Measurements from ENCODE around the gene ALOX15. TPM values are rescaled to one million over a fixed set of nuclear protein-coding genes. Genes with fewer than 3 reads are reported as not detected.
A peak's percentile ranks its signal among the peaks of the same experiment; 100 is the strongest.
"Not testable (repeated sequence)": the region's sequence is repeated elsewhere in the genome, so short reads cannot be mapped to it uniquely, and the experiment has no call there.

Gene ALOX15
- total RNA-seq, 4 donors from 2014 or later: 0.12 TPM; not detected in 3

- peaks cover 49% of the 10 kb centered on the region for H3K27me3 ChIP-seq
- no peak for ATAC-seq
- H3K4me3 ChIP-seq: no peak overlapping the region
- no peaks in the 10 kb centered on the region for H3K9me3 ChIP-seq
- no peak overlapping the region for H3K27ac ChIP-seq
- H3K4me1 ChIP-seq: no peaks in the 10 kb centered on the region
- WGBS, 2 donors (ENCODE audit: low coverage in 1 of 2): 50 to 52% methylated on average over 4 to 5 of the region's 7 CpGs
- TF ChIP-seq POLR2AphosphoS5 (IDR thresholded peaks at IDR 0.05): no peak
- TF ChIP-seq, protein P1, sequence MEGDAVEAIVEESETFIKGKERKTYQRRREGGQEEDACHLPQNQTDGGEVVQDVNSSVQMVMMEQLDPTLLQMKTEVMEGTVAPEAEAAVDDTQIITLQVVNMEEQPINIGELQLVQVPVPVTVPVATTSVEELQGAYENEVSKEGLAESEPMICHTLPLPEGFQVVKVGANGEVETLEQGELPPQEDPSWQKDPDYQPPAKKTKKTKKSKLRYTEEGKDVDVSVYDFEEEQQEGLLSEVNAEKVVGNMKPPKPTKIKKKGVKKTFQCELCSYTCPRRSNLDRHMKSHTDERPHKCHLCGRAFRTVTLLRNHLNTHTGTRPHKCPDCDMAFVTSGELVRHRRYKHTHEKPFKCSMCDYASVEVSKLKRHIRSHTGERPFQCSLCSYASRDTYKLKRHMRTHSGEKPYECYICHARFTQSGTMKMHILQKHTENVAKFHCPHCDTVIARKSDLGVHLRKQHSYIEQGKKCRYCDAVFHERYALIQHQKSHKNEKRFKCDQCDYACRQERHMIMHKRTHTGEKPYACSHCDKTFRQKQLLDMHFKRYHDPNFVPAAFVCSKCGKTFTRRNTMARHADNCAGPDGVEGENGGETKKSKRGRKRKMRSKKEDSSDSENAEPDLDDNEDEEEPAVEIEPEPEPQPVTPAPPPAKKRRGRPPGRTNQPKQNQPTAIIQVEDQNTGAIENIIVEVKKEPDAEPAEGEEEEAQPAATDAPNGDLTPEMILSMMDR (IDR thresholded peaks at IDR 0.05): no peak
- no peak for TF ChIP-seq POLR2A (IDR thresholded peaks at IDR 0.05)
- no peak for TF ChIP-seq EP300 (IDR thresholded peaks at IDR 0.05)
- H3K36me3 ChIP-seq: no peaks in the 10 kb centered on the region
Measured at GRCh38 chr17:4632581-4632920, 8.9 kb downstream of the ALOX15 start.

GRCh38 chr17:4631836-4632580, 9.5 kb downstream of the ALOX15 start:
- H3K4me3 ChIP-seq: no peak overlapping the region
- H3K4me1 ChIP-seq: no peaks in the 10 kb centered on the region
- no peak for ATAC-seq
- no peaks in the 10 kb centered on the region for H3K36me3 ChIP-seq
- WGBS, 2 donors (ENCODE audit: low coverage in 1 of 2): 59 to 62% methylated on average over 7 to 14 of the region's 21 CpGs
- peaks cover 43% of the 10 kb centered on the region for H3K27me3 ChIP-seq
- H3K27ac ChIP-seq: no peak overlapping the region
- TF ChIP-seq EP300 (IDR thresholded peaks at IDR 0.05) (no peak), POLR2AphosphoS5 (IDR thresholded peaks at IDR 0.05) (no peak)
- TF ChIP-seq, protein P1 (IDR thresholded peaks at IDR 0.05): no peak
- H3K9me3 ChIP-seq: no peaks in the 10 kb centered on the region

DNA sequence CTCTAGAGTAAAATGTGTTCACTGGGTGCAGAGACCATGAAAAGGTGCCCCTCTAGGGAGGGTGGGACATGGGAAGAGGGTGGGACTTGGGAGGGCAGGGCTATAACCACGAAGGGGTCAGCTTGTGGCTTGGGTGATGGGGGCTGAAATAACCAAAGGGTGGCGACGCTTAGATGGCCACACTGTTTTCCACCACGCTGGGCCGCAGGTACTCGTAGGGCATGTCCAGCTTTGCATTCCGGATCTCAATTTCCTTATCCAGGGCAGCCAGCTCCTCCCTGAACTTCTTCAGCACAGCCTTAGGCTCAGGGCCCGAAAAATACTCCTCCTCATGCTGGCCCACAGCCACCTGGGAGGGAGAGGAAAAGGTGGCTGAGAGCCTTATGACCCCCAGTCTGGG, 10.0 kb downstream of the ALOX15 start:
- ATAC-seq: no peak
- Histone ChIP-seq H3K27me3 (peaks cover 37% of the 10 kb centered on the region), H3K27ac (no peak overlapping the region), H3K4me1 (no peaks in the 10 kb centered on the region), H3K9me3 (no peaks in the 10 kb centered on the region), H3K36me3 (no peaks in the 10 kb centered on the region), H3K4me3 (no peak overlapping the region)
- 73 to 90% methylated on average over 4 of the region's 8 CpGs for WGBS, 2 donors (ENCODE audit: low coverage in 1 of 2)
- TF ChIP-seq EP300 (IDR thresholded peaks at IDR 0.05) (no peak), POLR2A (IDR thresholded peaks at IDR 0.05) (no peak), POLR2AphosphoS5 (IDR thresholded peaks at IDR 0.05) (no peak)
- TF ChIP-seq, protein P1 (IDR thresholded peaks at IDR 0.05): no peak

GRCh38 chr17:4626734-4627256, 14.7 kb downstream of the ALOX15 start:
- no peak for ATAC-seq
- WGBS, 2 donors (ENCODE audit: low coverage in 1 of 2): 65 to 76% methylated on average over 4 of the region's 4 CpGs
- TF ChIP-seq, protein P1 (IDR thresholded peaks at IDR 0.05): no peak
- no peak for TF ChIP-seq EP300 (IDR thresholded peaks at IDR 0.05)
- no peak for TF ChIP-seq POLR2A (IDR thresholded peaks at IDR 0.05)
- no peak for TF ChIP-seq POLR2AphosphoS5 (IDR thresholded peaks at IDR 0.05)
- no peaks in the 10 kb centered on the region for H3K36me3 ChIP-seq
- no peak overlapping the region for H3K4me3 ChIP-seq
- peaks cover 0 to 8% (median 0%) of the 10 kb centered on the region in 3 donors for H3K9me3 ChIP-seq
- H3K27ac ChIP-seq: no peak overlapping the region
- H3K27me3 ChIP-seq: peaks cover 6% of the 10 kb centered on the region
- H3K4me1 ChIP-seq: peaks cover 0 to 23% (median 8%) of the 10 kb centered on the region in 3 donors

DNA sequence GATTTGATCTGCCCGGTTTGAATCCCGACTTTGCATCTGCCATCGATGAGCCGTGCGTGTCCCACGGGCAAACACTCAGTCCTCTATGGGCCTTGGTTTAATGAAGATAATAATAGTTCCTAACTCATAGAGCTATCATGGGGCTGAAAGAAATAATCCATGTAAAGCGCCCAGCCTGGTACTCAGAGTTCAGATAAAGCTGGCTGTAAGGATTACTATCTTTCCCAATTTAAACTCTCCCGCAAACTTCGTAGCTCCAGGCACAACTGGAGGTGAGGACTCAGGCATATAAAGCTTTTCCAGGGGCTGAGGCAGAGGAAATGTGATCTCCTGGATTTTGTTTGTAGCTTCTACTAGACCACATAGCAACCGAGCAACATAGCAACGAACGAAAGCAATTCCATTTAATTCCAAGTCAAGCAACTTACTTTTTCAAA, 16.3 kb downstream of the ALOX15 start:
- Histone ChIP-seq H3K4me3 (no peak overlapping the region), H3K27ac (peak overlapping the region in 3 of 4 donors; percentile 5 to 22 (median 12)), H3K27me3 (no peaks in the 10 kb centered on the region), H3K36me3 (no peaks in the 10 kb centered on the region), H3K4me1 (peaks cover 0 to 23% (median 8%) of the 10 kb centered on the region in 3 donors), H3K9me3 (peaks cover 0 to 9% (median 0%) of the 10 kb centered on the region in 3 donors)
- TF ChIP-seq, protein P1 (IDR thresholded peaks at IDR 0.05): no peak
- TF ChIP-seq POLR2A (IDR thresholded peaks at IDR 0.05) (no peak), EP300 (IDR thresholded peaks at IDR 0.05) (no peak), POLR2AphosphoS5 (IDR thresholded peaks at IDR 0.05) (no peak)
- 47 to 62% methylated on average over 9 to 11 of the region's 12 CpGs for WGBS, 2 donors (ENCODE audit: low coverage in 1 of 2)
- no peak for ATAC-seq

- H3K36me3 ChIP-seq, ATAC-seq, H3K9me3 ChIP-seq, H3K27me3 ChIP-seq, H3K4me3 ChIP-seq, H3K27ac ChIP-seq: not testable (repeated sequence)
- WGBS, 2 donors (ENCODE audit: low coverage in 1 of 2): 44 to 86% methylated on average over 1 to 2 of the region's 3 CpGs
- peaks cover 0 to 23% (median 8%) of the 10 kb centered on the region in 3 donors for H3K4me1 ChIP-seq
Measured at GRCh38 chr17:4624451-4624911, 17.0 kb downstream of the ALOX15 start.

Data from gastroesophageal sphincter (tissue), 4 donors.